Natural killer cell treated with Interleukin-12 subunit alpha and Interleukin-12 subunit beta and Interleukin-15 and Interleukin-18, amount 100 ng/mL, for 72 hours (primary cell): Measurements from ENCODE around the gene ADAM10. TPM values are rescaled to one million over a fixed set of nuclear protein-coding genes. Genes with fewer than 3 reads are reported as not detected.

ENCODE experiments used
- ATAC-seq, 2 donors: fragments of 150-1000 bp; cut with Tn5 transposase in 1 of 2; sonication (Bioruptor Pico), chemical (Tn5 transposase) in 1 of 2; 2 replicates each; pipeline ENCODE4 v1.10.0; 2021
- DNase-seq: peaks from one replicate; pipeline ENCODE4 v3.0.0; 2022; ENCODE audit warnings: low spot score
- H3K27ac Mint-ChIP-seq, 2 donors: 1 replicate in 1 of 2; 2 replicates in 1 of 2; pipeline ENCODE4 v1.8.0; 2022; ENCODE audit warnings: mixed read lengths in 2 of 2, mild to moderate bottlenecking in 1 of 2, moderate library complexity in 1 of 2
- H3K27me3 Mint-ChIP-seq, 2 donors: 1 replicate in 1 of 2; 2 replicates in 1 of 2; pipeline ENCODE4 v1.8.0; 2022; ENCODE audit warnings: mixed read lengths in 2 of 2
- H3K36me3 Mint-ChIP-seq: one replicate; pipeline ENCODE4 v1.8.0; 2022; ENCODE audit warnings: mixed read lengths
- H3K4me1 Mint-ChIP-seq, 2 donors: 1 replicate in 1 of 2; 2 replicates in 1 of 2; pipeline ENCODE4 v1.8.0; 2022; ENCODE audit warnings: low read depth in 2 of 2, mixed read lengths in 2 of 2, mild to moderate bottlenecking in 1 of 2
- H3K4me3 Mint-ChIP-seq: one replicate; pipeline ENCODE4 v1.8.0; 2022; ENCODE audit warnings: mixed read lengths
- H3K9me3 Mint-ChIP-seq: 2 replicates; pipeline ENCODE4 v1.8.0; 2022; ENCODE audit warnings: mixed read lengths
- total RNA-seq, 2 donors: library from RNA; stranded (reverse); gene quantifications; one replicate each; pipeline ENCODE4 v1.2.3, GENCODE V29; 2022

ADAM10 gene
- total RNA-seq, 2 donors from 2014 or later = 89.9 to 122 TPM

DNA sequence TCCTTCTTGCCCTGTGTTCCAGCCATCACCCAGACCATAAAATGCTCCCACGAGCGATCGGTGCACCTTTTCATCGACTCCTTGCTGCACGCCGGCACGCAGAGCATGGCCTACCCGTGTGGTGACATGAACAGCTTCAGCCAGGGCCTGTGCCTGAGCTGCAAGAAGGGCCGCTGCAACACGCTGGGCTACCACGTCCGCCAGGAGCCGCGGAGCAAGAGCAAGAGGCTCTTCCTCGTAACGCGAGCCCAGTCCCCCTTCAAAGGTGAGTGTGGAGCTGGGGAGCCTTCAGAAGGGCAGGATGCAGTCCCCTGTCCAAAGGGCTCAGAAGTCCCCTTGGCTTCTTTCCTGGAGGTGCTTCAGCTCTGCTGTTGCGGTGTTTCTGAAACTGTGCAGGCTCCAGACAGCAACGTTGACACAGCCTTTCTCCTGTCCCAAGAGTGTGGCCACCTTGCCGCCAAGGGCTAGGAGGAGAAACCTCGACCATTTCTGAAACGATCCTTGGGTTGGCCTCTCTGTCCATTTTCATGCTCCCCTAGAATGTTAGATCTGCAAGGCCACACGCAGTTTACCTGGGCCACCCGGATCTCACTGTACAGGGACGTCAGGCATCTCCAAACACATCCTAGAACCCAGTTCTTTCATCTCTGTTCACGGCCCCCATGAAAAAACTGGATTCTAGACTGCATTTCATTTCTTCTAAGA is 201.0 kb downstream of the ADAM10 start:
- H3K27me3 Mint-ChIP-seq = no peaks in the 10 kb centered on the region
- H3K9me3 Mint-ChIP-seq = no peaks in the 10 kb centered on the region
- H3K27ac Mint-ChIP-seq = peak overlapping the region in 1 of 2 donors; percentile 67
- H3K4me1 Mint-ChIP-seq = peaks cover 52 to 64% of the 10 kb centered on the region in 2 donors
- no peak for ATAC-seq
- no peak overlapping the region for H3K4me3 Mint-ChIP-seq
- no peak for DNase-seq
- H3K36me3 Mint-ChIP-seq = no peaks in the 10 kb centered on the region

DNA sequence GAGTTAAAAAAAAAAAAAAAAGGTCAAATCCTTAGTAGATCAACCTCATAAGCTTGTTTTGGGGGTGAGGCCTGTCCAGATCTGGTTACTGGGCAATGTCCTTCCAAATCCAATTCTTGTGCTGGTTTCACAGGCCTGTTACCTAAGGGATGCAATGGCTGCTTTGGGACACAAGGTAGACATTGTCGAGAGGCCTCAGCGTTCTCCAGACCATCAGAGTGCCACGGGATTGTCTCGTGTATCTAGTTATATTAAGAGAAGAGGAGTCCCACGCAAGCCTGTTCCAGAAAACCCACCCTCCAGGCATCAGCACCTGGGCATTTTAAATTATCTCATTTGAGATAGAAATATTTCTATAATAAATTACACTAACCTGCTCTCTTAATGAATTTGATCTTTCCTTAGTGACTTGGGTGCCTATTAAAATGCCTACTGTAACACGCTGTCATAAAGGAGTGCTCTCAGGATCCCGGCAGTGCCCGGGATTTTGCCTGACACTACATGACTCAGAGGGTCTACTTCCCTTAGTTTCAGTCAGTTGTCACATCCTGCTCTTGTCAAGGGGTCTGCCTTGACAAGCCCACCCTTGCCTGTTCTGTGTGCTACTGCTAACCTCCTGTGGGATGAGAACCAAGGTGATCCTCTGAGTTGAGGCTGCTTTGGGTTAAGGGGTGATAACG is 201.7 kb downstream of the ADAM10 start:
- Mint-ChIP-seq H3K4me3 (no peak overlapping the region), H3K27me3 (no peaks in the 10 kb centered on the region), H3K27ac (peak overlapping the region in 1 of 2 donors; percentile 96), H3K4me1 (peaks cover 45 to 62% of the 10 kb centered on the region in 2 donors), H3K9me3 (no peaks in the 10 kb centered on the region), H3K36me3 (no peaks in the 10 kb centered on the region)
- DNase-seq (no peak), ATAC-seq (no peak)

DNA sequence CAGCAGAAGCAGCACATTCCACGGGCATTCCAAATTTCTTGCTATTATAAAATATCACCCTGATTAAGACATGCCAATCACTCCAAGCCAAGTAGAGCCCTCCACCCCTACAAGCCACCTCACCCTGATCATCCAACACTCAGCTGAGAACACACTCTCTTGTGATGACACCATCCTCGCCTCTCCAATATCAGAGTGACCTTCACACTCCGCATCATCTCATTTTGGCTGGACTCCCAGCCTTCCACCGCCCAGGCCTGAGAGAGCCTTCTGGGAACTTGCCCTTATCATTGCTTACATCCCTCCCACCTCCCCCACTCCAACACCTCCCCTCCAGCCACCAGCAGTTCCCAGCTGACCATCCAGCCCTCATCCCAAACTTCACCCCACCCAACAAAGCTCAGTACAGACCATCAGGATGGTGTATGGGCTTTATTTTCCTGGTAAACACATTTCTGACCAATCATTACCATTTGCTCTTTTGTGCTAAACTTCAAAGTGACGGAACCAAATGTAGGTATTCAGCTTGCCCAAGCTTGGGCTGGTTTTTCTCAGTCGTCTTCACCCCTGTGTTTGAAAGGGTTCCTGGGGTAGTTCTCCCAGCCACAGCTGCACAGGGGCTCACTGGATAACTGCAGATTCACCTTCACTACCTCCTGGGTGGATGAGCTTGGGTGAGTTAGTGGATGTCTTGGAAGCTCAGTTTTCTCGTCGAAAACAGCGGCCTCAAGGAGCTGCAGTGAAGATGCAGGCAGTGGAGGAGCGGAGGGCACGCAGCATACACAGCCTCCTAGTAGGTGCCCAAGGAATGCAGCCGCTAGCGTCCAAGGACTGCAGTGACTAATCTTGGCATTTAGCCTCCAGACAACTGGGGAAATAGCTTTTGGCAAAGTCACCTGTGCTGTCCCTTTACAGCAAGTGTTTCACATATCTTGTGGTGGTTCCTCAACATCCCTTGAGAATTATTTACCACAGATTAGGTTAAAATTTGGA is 202.6 kb downstream of the ADAM10 start:
- H3K4me3 Mint-ChIP-seq = peak overlapping the region; percentile 24
- H3K27me3 Mint-ChIP-seq = no peaks in the 10 kb centered on the region
- no peaks in the 10 kb centered on the region for H3K36me3 Mint-ChIP-seq
- no peaks in the 10 kb centered on the region for H3K9me3 Mint-ChIP-seq
- peaks cover 41 to 55% of the 10 kb centered on the region in 2 donors for H3K4me1 Mint-ChIP-seq
- no peak for ATAC-seq
- peak overlapping the region; percentile 94 to 96 for H3K27ac Mint-ChIP-seq
- no peak for DNase-seq

DNA sequence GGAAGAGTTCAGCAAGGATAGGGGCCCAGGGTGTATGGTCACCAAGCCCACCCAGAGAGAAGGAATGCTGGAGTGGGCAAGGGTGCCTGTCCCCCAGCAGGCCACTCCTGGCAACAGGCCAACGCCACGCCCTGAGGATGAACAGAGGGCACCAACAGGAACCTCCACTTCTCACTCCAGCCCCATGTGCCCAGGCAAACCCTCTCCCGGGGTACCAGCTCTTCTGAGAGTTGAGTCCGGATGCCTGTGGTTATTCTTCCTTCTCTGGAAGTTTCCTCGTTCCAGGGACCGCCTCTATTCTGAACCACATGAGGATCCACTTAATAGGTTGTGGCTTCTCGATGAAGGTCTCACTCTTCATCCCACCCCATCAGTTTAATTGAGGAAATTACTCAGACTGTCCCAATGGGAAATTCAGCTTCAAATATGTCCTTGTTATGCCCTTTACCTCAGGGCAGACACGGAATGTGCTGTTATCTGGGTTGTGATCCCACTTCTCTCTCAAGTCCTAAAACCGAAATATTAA is 203.4 kb downstream of the ADAM10 start:
- H3K4me3 Mint-ChIP-seq = peak overlapping the region; percentile 24
- H3K27me3 Mint-ChIP-seq = no peaks in the 10 kb centered on the region
- H3K27ac Mint-ChIP-seq = peak overlapping the region; percentile 94 to 96
- ATAC-seq = no peak
- no peak for DNase-seq
- H3K4me1 Mint-ChIP-seq = peaks cover 33 to 49% of the 10 kb centered on the region in 2 donors
- no peaks in the 10 kb centered on the region for H3K36me3 Mint-ChIP-seq
- H3K9me3 Mint-ChIP-seq = no peaks in the 10 kb centered on the region

DNA sequence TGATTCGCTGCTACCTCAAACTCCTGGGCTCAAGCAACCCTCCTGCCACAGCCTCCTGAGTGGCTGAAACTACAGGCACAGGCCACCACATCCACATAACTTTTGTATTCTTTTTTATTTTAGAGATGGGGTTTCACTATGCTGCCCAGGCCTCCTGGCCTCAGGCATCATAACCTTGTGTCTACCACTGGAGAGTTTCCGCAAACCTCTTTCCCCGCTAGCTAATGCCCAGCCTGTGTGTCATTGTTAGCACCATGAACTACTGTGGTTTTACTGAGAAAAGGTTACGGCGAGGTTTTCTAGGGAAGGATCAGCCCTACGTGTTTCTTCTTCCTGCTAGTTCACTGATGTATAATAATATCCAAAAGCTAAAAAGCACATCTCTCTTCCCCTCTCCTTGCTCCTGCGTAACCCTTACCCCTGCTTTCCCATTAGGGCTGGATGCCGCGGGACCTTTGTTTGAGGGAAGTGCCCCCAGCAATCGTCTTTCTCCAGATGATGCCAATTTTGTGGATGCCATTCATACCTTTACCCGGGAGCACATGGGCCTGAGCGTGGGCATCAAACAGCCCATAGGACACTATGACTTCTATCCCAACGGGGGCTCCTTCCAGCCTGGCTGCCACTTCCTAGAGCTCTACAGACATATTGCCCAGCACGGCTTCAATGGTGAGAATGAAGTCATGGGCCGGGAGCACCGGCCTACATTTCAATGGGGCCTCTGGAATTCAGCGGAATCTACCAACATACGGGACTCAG is 204.0 kb downstream of the ADAM10 start:
- Mint-ChIP-seq H3K4me3 (peak overlapping the region; percentile 69), H3K4me1 (peaks cover 30 to 45% of the 10 kb centered on the region in 2 donors), H3K27ac (peak overlapping the region; percentile 94 to 96)

DNA sequence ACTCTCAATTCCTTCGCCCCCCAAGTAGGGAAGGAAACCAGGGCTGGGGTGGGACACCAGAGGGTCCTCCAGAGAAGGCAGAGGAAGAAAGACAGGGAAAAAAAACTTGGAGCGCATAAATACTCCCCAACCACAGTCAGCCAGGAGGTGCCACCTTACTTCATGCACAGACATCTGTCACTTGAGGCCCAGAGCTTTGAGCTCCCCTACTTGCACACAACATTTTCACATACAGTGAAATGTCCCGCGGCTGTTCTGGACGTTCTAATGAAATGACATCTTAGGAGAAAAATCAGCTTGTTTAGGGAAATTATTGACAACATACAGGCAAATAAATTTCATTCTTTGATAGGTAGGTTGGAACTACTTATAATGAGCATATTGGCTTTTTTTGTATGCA is 204.8 kb downstream of the ADAM10 start:
- H3K27ac Mint-ChIP-seq = peak overlapping the region; percentile 94 to 96
- peak overlapping the region; percentile 69 for H3K4me3 Mint-ChIP-seq
- no peak for DNase-seq
- H3K36me3 Mint-ChIP-seq = no peaks in the 10 kb centered on the region
- ATAC-seq = no peak
- peaks cover 23 to 40% of the 10 kb centered on the region in 2 donors for H3K4me1 Mint-ChIP-seq
- no peaks in the 10 kb centered on the region for H3K9me3 Mint-ChIP-seq
- H3K27me3 Mint-ChIP-seq = no peaks in the 10 kb centered on the region

More for the DNA sequence above, 204.0 kb downstream of the ADAM10 start:
- no peaks in the 10 kb centered on the region for H3K27me3 Mint-ChIP-seq
- H3K9me3 Mint-ChIP-seq = no peaks in the 10 kb centered on the region
- DNase-seq (peak; percentile 84), ATAC-seq (peak; percentile 96 to 98)
- no peaks in the 10 kb centered on the region for H3K36me3 Mint-ChIP-seq

DNA sequence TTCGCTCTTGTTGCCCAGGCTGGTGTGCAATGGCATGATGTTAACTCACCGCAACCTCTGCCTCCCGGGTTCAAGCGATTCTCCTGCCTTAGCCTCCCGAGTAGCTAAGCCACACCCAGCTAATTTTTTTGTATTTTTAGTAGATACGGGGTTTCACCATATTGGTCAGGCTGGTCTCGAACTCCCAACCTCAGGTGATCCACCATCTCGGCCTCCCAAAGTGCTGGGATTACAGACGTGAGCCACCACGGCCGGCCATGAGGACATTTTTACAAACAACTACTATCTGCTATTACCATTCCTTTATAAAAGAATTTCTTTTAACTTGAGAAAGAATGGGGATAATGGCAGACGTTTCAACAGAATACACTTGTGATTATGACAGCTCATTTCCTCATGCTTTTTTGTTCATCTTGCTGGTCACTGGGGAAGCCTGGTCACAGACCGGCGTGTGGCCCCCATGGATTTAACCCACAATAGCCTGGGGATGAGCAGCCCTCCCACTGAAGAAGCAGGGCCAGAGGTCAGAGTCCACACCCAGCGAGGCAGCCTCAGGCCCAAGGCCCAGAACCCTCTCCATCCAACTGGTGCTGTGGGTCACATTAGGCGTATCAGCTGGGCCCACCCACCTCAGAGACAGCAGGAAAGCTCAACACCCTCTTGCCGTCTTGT is 205.7 kb downstream of the ADAM10 start:
- Mint-ChIP-seq H3K4me1 (peaks cover 23 to 39% of the 10 kb centered on the region in 2 donors), H3K36me3 (no peaks in the 10 kb centered on the region), H3K27me3 (no peaks in the 10 kb centered on the region), H3K9me3 (no peaks in the 10 kb centered on the region), H3K27ac (peak overlapping the region; percentile 94 to 96), H3K4me3 (no peak overlapping the region)
- ATAC-seq = no peak
- no peak for DNase-seq

DNA sequence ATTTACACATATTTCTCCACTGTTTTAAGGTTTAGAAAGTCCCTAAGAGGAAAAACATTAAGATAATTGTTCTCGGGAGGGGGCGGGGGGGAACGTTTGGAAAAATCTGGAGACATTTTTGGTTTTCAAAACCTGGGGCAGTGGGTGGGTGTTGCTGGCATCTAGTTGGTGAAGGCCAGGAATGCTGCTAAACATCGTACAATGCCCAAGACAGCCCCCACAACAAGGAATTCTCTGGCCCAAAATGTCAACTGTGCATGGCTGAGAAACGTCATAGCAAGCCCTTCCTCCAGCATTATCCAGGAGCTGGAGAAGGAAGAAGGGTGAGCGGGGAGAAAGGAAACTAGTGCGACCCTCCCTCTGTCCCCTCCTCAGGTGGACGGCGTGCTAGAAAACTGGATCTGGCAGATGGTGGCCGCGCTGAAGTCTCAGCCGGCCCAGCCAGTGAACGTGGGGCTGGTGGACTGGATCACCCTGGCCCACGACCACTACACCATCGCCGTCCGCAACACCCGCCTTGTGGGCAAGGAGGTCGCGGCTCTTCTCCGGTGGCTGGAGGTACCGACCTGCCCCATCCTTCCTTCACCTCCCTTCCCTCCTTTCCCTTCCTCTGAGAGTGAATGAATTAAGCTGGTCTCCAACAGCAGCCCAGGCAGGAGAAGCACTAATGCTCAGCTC is 208.0 kb downstream of the ADAM10 start:
- no peaks in the 10 kb centered on the region for H3K9me3 Mint-ChIP-seq
- ATAC-seq (no peak), DNase-seq (no peak)
- H3K36me3 Mint-ChIP-seq = no peaks in the 10 kb centered on the region
- H3K4me3 Mint-ChIP-seq = no peak overlapping the region
- peaks cover 17 to 28% of the 10 kb centered on the region in 2 donors for H3K4me1 Mint-ChIP-seq
- no peaks in the 10 kb centered on the region for H3K27me3 Mint-ChIP-seq
- no peak overlapping the region for H3K27ac Mint-ChIP-seq

DNA sequence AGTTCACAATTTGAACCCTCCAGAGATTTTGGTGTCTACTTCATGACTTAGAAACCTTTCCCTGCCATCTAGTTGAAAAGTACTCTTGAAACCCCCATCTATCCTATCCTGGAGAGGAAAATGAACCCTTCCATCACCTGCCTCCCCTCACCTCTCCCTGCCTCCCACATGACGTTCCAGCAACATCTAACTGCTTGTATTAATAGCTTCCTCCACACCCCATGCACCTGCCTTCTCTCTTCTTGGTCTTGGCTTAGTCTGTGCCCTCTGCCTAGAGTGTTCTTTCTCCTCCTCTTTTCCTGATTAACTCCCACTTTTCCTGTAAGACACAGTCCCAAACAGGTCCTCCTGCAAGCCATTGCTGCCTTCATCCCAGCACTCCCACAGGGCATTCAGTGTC is 210.0 kb downstream of the ADAM10 start:
- Mint-ChIP-seq H3K36me3 (no peaks in the 10 kb centered on the region), H3K27me3 (no peaks in the 10 kb centered on the region), H3K9me3 (no peaks in the 10 kb centered on the region), H3K4me1 (peaks cover 0 to 13% of the 10 kb centered on the region in 2 donors), H3K4me3 (no peak overlapping the region), H3K27ac (peak overlapping the region in 1 of 2 donors; percentile 8)
- DNase-seq (no peak), ATAC-seq (no peak)

DNA sequence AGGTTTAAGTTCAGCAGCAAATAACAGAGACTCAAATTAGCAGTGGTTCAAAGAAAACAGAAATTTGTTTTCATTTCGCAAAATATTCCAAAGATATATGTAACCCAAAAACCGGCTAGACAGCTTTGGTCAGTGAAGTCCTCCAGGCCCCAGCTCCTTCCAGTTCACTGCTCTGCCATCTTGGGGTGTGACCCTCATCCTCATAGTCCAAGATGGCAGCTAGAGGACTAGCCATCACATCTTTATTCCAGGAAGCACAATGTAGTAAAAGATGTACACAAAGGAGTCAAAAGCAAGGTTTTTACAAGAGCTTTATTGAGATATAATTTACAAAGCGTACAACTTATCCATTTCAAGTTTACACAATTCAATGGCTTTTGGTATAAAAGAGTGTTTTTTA is 210.6 kb downstream of the ADAM10 start:
- peaks cover 0 to 10% of the 10 kb centered on the region in 2 donors for H3K4me1 Mint-ChIP-seq
- no peak overlapping the region for H3K4me3 Mint-ChIP-seq
- DNase-seq = no peak
- H3K36me3 Mint-ChIP-seq = no peaks in the 10 kb centered on the region
- no peak for ATAC-seq
- no peak overlapping the region for H3K27ac Mint-ChIP-seq
- H3K27me3 Mint-ChIP-seq = no peaks in the 10 kb centered on the region
- no peaks in the 10 kb centered on the region for H3K9me3 Mint-ChIP-seq
